ENCODE measurements around the gene RPTOR.

DNA sequence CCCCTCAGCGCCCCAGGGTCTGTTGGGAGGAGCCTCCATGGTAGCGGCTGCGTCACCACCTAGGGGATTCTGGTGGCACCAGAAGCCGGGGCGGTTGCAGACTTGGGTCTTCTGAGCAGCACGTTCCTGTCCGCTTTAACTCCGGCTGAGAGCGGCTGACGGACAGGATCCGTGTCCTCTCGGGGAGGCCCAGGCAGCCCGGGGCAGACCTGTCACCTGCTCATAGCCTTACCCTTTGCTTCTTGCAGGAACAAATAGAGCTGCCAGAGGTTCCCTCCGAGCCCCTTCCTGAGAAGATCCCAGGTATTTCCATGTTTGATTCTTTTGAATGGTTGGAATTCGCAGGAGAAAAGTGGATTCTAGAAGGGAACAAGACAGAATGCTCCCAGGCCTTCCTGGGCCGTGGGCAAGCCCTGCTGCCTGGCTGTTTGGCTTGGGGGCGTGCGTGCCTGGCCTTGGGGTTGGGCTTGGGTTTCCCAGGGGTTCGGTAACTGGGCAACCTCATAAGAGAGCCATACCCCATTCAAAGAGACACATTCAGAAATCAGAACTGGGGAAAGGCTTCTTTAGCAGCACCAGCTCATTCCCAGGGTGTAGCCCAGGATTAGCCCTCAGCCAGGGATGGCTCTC is 453.6 kb downstream of the RPTOR start:
- TF ChIP-seq, protein P1, sequence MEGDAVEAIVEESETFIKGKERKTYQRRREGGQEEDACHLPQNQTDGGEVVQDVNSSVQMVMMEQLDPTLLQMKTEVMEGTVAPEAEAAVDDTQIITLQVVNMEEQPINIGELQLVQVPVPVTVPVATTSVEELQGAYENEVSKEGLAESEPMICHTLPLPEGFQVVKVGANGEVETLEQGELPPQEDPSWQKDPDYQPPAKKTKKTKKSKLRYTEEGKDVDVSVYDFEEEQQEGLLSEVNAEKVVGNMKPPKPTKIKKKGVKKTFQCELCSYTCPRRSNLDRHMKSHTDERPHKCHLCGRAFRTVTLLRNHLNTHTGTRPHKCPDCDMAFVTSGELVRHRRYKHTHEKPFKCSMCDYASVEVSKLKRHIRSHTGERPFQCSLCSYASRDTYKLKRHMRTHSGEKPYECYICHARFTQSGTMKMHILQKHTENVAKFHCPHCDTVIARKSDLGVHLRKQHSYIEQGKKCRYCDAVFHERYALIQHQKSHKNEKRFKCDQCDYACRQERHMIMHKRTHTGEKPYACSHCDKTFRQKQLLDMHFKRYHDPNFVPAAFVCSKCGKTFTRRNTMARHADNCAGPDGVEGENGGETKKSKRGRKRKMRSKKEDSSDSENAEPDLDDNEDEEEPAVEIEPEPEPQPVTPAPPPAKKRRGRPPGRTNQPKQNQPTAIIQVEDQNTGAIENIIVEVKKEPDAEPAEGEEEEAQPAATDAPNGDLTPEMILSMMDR (IDR thresholded peaks at IDR 0.05; ENCODE audit: insufficient read depth, low read depth, low read length), result no peak
- no peak for TF ChIP-seq EZH2 (IDR thresholded peaks at IDR 0.05; ENCODE audit: insufficient read depth, low read length)
